GM12891 (cell line): ENCODE results near the gene NDUFV2.

Experiments used
- POLR2A ChIP-seq: IDR thresholded peaks from 2 replicates; pipeline ENCODE4 v1.6.1; 2011; ENCODE audit warnings: low read depth, low read length, control low read depth
- TAF1 ChIP-seq: IDR thresholded peaks from 2 replicates; pipeline ENCODE4 v1.6.1; 2011; ENCODE audit warnings: low read depth, low read length, control low read depth

DNA sequence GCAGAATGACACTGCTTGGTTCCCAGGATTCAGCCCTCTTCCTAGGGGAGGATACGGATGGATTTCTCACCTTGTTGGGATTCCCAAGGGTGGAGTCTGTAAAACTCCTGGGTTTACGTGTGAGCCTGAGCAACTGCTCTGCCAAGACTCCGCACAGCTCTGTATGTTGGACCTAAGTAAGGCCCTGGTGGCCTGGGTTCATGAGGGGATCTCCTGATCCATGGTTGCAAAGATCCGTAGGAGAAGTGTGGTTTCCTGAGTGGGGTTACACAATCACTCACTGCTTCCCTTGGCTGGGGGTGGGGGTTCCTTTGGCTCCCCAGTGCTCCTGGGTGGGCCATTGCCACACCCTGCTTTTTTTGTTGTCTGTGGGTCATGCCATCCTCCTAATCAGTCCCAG, 71.8 kb downstream of the NDUFV2 start:
- no peak for TF ChIP-seq POLR2A
- TF ChIP-seq TAF1 = no peak
